Activated T-cell treated with anti-CD3 and anti-CD28 coated beads for 24 hours (primary cell): Measurements from ENCODE around the gene CASK.

ENCODE experiments used
- DNase-seq: peaks from one replicate; pipeline ENCODE4 v3.0.0-alpha.2; 2020; ENCODE audit warnings: low read depth

The CASK gene

DNA sequence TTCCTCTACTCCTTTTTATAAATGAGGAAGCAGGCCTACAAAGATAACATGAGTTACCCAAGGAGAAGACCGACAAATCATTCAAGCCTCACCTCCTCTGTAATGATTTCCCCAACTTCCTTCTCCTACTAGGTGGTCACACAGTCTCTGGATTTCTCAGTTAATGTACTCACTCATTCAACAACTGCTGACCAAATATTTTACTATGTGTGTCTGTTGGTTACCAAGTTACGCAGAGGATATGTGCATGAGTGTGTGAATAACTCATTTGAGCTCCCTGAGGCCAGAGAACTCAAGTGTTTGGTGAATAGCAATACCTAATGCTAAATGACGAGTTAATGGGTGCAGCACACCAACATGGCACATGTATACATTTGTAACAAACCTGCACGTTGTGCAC is 10.4 kb downstream of the CASK start:
- no peak for DNase-seq

DNA sequence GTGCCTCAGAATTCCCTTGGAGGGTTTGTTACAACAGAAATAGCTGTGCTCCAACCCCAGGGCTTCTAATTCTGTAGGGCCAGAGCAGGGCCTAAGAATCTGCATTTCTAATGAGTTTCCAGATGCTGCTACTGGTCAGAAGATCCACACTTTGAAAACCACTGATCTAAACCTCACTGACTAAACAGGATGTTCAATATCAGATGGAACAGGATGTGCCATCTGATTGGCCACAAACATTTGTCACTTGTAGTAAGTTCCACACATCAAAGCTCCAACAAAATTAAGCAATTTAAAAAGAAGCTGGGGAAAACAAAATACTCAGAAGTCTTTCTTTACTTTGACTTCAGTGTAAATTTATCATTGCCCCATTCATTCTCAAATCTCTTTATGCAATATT is 14.3 kb downstream of the CASK start:
- DNase-seq, result no peak

DNA sequence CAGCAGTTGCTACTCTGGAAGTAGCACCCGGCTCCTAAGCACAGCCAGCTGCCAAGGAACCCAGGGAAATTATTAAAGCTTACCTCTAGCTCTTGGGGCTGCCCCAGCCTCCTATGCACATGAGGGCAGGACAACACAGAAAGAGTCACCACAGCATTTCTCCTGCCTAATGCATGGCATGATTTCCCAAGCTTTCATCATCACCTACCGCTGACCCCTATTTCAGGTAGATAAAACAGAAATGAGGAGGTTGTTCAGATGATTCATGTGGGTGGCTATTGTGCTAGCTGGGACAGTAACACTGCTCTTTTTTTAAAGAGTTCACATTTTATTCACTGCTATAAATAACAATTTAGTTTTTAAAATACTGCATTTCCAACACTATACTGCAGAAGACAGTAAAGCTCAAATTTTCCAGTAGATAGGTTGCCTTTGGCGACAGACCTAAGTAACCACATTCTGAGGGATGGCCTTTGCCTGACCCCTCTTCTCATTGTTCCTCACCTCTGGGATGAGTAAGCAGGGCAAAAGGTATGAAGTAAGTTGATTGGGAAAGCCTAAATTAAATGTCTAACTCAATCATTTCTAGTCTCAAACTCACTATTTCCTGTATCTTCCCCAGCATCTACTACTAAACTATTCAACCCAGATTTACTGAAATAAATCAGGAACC is 16.7 kb downstream of the CASK start:
- DNase-seq, result no peak

DNA sequence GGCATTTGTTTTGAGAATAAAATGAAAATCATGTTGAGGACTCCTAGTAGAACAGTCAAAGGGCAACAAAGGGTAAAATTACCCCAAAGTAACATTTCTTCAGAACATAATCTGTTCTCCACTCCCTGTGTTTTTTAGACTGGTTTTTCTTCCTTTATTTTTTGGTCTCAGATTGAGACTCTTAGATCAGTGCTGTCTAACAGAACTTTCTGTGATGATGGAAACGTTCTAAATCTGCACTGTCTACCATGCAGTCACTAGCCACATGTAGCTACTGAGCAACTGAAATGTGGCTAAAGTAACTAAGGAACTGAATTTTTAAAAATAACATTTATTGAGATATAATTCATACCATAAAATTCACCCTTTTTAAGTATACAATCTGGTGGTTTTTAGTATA is 19.8 kb downstream of the CASK start:
- no peak for DNase-seq

DNA sequence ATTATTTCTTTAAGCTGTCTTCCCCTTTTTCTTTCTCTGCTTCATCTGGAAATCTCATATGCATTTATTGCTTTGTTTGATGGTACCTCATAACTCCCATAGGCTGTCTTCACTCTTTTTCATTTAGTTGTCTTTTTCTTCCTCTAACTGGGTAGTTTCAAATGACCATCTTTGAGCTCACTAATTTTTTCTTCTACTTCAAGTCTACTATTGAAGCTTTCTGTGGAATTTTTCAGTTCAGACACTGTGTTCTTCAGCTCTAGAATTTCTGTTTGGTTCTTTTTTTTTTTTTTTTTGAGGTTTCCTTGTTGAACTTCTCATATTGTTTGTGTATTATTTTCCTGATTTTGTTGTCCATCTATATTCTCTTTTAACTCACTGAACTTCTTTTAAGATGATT is 23.0 kb downstream of the CASK start:
- DNase-seq, result no peak

DNA sequence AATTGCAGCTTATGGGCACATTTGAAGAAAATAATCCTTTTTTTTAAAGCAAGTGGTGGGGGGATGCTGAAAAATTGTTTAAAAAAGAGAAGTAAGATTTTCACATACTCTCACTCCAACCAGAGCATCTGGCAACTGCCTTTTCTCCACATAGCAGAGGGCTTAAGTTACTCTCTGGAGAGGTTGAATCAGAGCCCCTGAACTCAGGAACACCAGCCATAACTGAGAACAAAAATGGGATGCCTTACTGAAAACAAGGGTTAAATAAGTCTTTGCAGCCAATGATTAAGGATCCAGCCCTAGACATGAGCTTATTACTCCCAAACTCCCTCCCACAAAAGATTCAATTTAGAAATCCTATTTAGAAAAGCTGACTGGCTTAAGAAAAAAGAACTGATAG is 27.5 kb downstream of the CASK start:
- DNase-seq, result no peak

DNA sequence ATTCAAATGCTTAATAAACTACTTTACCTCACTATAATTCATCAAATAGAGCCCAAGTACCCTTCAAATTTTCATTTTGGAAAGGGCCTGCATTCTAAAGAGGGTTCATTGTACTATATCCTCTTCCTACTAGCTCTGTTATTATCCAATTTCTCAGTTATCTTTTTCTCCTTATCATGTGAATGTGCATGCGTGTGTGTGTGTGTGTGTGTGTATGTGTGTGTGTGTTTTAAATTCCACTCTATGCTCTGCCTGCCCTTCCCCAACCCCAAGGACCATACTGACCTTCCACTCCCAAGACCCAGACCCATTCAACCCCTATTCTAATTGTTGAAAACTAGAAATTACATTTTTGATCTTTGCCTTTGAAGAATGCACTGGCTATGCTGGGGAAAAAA is 33.3 kb downstream of the CASK start:
- no peak for DNase-seq

DNA sequence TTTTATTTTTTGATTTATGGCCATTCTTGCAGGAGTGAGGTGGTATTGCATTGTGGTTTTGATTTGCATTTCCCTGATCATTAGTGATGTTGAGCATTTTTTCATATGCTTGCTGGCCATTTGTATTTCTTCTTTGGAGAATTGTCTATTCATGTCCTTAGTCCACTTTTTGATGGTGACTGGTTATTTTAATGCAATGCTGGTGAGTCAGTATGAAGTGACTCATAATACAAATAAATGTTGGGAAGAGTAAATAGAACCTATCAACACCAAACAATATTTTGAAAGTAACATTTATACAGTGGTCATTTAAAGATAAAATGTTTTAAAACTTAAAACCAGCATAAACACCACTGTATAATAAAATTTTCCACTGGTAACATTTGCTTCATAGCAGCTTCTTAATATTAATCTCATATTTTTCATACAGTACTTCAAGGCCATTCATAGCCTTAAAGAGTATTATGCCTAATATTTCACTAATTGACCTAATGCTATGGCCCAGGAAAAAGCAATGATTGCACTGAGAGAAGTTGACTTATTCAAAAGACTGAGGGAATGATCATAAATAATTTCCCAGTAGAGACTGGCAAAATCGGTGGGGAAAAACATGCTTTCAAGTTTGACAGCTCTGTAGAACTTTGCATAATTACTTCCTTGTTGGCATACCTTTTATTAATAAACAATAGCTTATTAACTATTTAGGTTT is 33.9 kb downstream of the CASK start:
- no peak for DNase-seq

DNA sequence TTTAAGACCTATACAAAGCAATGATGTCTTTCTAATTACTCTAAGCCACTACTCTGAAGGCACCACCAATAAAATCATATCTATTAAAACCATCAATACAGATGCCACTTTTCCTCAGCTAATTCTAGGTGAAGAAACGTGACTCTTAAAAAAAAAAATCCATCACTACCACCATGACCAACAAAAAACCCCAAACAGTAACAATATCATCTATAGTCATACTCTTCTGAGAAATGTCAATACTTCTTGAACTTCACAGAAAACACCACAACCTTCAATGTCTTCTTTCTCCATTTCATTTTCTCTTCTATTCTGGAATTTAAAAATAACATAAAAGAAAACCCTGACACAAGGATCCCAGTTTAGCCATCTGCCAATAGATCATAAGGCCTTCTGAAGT is 35.7 kb downstream of the CASK start:
- no peak for DNase-seq

DNA sequence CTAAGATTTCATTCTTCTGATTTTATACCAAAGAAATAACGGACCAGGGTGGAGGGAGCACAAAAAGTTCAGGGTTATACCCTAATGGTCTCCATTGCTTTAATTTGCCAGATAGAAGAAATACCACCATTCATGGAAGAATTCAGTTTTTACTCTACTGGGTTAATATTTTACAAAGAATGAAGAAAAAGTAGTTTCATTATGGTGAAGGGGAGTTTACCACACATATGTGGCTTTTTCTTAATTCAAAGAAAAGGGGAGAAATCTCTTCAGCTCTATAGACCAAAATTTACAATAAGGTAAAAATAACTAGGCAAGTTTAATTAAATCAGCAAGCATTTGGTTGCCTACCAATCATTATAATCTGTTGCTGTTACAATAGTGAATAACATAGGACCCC is 37.6 kb downstream of the CASK start:
- DNase-seq, result no peak

DNA sequence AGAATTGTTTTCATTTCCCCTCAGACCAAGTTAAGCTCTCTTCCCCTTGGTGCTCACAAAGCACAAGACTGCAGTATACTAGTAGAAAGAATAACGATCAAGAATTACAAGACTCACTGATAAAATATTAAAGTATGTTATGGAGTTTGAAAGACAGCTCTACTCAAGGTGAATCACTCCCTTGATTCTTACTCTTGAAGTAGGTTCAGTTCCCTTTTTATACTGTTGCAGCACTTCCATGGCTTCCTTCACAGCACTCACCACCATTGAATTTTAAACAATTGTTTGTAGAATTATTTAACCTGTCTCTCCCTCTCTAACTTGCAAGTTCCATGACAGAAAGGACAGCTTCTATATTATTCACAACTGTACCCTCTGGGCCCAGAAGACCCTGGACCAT is 42.2 kb downstream of the CASK start:
- DNase-seq, result no peak

DNA sequence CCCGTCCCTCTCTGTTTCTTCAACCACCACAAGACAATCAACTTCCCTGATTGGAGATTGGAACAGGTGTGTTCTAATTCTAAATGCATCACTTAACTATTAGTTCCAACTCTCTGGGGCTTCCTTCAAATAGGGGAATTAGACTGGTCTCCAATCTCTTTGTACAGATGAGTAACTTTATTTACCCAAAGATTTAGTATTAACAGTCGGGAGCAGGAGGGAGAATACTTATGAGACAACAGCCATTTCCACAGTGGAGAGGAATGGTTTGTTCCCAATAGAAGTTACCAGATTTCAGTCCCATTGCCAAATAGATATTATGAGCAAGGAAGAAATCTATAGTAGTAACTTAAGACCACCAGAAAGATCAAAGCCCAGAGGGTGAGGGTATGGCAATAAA is 46.2 kb downstream of the CASK start:
- no peak for DNase-seq

DNA sequence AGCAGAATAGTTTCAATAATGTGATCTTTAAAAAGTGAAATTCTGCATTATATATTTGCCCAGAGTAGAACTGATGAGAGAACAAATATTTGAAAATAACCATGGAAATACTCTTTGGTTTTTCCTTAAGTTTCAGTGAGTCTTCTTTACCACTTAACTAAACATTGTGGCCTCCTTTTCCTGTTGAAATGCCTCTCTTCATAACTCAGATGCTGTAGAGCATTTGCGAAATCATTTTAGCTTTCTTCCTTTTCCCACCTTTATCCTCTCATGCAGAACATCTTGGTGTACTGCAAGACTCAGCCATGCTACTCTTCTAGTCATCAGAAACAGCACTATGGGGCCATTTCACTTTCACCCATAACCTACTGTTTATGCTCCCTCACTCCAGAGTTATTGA is 48.2 kb downstream of the CASK start:
- DNase-seq, result no peak

DNA sequence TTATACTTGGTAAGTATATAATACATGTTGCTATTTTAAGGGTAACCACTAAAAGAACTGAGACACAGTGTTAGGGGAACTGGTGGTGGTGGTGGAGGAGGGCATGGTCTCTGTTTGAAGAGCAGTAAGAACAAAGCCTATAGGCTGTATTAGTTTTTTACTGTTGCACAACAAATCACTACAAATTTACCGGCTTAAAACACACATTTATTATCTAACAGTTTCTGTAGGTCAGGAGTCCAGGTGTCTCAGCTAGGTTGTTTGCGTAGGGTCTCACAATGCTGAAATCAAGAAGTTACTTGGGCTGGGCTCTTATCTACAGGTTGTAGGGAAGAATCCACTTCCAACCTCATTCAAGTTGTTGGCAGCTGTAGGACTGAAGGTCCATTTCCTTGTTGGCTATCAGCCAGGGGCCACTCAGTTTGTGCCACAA is 52.6 kb downstream of the CASK start:
- no peak for DNase-seq

DNA sequence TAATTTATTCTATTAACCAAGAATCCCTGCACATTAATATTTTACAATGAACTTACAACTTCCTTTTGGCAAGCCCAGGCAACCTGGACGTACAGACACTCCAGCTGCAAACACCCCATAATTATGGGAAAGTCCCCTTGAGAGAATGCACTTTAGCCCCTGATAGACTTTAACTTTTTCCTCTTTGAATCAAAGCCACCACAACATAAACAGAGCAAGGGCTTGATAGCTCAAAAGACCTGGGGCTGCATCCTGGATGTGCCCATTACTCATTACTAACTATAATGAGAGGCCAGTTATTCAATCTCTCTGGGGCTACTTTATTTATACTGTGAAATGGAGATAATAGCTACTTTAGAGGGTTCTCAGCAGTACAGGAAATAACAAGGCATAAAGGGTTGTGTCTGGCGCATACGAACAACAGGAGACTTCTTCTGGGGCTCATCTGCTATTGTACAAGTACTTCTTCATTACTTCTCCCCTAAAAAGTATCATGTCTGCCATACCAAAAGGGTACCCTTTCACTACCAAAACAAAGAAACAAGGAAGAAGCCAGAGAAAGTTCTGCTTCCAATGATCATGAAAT is 54.9 kb downstream of the CASK start:
- DNase-seq, result no peak

DNA sequence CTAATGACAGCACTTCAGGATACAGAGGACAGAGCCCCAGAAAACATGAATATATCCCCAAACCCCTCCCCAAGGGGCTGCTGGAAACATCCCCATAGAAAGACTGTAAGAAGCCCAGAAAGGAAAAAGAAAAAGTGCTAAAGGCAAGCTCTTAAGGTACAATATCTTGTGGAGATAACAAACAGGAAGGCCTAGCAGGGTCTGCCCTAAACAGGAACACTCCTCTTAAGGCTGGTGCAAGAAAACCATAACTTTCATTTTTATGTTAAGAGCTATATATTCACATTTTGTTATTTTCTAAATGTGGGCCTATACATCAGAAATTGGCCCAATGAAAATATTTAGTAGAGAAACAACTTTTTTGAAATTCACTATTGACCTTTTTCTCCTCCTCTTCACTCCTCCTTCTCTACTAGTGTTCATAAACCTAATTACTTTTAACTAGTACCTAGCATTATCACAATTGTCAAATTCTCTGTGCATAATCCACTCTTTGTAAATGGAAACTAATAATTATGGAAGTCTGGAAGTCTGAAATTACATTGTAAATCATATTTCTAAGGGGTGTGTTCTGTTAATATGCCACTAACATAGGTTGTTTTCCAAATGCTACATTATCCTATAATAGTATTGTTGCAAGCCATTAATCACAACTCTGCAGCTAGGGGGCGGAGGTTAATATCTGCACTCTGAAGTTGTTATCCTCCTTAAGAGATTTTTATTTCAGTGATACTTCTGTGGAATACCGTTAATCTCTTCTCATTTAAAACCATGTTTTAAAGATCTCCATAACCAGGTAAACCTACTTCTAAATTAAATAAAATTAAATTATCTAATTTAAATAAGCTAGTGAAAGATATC is 59.8 kb downstream of the CASK start:
- DNase-seq, result no peak

DNA sequence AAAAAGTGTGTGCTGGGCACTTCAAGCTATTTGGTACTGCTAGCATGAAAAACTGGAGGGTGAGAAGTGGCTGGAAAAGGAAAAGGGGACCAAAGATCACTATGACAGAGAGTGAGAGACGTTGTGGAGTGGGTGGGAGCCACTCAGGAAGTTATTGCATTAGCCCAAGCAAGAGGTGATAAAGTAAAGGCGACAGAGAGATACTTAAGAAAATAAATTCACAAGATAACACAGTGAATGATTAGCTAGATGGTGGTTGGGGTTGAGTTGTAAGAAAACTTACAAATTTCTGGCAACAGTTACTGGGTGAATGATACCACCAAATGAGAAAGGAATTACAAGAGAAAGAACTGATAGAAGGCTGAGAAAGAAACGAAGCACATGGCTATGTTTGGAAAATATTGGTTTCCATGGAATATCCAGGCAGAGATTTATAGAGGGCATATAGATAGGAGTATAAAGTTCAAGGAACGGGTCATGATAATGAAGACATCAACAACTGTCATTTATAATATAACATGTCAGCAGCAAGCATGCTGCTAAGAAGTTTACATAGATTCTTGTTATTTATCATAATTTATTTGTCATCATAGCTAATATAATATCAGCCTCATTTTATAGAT is 60.7 kb downstream of the CASK start:
- DNase-seq, result no peak

DNA sequence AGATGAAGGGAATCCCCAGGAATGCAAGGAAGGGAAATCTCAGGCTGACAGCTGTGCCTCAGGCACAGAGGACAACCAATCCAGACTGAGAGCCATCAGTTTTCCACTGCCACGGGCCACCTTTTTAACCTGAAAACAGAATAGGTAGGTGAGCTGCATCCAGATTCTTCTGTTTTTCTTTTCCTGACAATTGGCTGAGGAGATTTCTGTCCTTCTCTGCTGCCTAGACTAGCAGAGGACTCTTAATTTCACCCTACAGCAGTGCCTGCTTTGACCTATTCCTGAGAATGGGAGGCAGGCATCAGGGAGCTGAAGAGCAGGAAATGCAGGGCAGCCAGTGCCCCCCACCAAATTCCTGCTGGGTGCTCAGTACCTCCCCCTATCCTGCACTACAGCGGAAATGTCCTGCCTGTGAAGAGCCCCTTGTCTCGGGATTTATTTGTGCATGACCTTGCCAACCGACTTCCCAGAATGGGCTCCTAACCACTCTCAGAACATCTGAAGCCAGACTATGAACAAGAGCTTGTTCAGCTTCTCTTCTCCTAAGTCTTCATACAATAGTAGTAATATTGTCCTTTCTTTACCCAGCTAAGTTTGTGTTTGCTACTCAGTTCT is 65.1 kb downstream of the CASK start:
- DNase-seq, result no peak

DNA sequence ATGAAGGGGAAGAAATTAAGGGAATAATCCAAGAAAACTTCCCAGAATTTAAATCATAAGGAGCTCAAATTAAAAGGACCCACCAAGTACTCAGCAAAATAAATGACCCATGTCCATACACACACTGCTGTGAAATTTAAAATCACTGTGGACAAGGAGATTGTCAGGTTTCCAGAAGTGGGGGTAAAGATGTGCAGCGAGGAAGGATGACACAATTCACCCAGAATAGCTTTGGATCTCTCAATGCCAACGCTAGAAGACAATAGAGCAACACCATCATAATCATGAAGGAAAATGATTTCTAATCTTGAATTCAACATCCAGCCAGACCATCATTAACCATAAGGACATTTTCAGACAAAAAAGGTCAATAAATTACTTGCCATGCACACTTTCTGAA is 65.7 kb downstream of the CASK start:
- DNase-seq, result no peak

DNA sequence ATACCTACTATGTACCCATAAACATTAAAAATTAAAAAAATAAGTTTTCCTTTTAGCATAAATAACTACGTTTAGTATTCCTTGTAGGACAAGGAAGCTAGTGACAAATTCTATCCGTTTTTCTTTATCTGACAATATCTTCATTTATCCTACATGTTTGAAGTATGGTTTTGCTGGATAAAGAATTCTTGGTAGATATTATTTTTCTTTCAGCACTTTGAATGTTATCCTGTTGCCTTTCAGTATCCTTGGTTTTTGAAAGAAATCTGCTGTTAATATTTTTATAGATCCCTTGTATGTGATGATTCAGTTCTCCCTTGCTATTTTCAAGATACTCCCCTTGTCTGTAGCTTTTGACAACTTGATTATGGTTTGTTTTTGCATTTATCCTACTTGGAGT is 76.6 kb downstream of the CASK start:
- no peak for DNase-seq

DNA sequence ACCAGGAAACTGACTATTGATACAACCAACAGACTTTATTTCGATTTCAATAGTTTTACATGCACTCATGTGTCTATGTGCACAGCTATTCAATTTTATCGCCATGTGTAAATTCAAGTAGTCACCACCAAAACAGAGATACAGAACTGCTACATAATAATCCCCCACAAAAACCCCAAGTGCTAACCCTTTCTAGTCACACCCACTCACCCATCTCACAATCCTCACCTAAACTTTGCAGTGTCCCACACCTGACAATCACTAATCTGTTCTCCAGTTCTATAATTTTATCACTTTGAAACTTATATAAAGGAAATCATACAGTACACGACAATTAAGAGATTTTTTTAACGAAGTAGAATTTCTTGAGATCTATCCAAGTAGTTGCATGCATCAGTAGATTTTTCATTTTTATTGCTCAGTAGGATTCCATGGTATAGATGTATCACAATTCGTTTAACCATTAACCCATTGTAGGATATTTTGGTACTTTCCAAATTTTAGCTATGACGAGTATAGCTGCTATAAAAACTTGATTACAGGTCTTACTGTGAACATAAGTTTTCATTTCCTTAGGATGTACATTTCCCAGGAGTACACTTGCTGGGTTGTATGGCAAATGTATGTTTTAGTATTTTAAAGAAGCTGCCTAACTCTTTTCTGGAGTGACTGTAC is 85.9 kb downstream of the CASK start:
- no peak for DNase-seq
